Measurements from ENCODE around the gene LRRC8D. TPM values are rescaled to one million over a fixed set of nuclear protein-coding genes. Genes with fewer than 3 reads are reported as not detected.

Gene LRRC8D
- total and polyA plus RNA-seq, 2 of the 4 experiments (the other 2 are of a cell fraction): 34.1 to 35.3 TPM

DNA sequence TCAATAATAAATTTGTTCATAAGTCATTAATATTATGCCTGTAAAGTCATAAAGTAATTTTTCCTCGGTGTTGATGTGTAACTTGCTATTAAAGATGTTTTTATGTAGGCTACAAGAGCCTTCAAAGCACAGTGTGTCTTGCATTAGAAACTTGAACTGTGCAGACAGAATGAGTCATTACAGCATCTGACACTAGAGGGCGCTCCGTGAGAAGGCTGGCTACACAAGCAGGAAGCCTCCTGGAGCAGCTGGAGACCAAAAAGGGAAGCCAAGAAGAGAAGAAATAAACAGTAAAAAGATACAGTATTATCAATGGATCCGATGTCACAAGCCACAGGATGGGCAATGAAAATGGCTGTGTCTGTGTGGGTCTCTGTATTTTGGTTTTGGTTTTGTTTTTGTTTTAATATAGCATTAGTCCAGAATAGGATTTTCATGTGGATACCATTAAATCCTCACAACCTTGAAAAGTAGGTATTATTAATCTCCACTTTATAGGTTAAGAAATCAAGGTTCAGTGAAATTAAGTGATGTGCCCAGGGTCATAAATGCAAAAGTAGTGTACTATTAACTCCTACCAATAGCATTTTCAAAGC is 16.1 kb upstream of the LRRC8D start:
- no TSS peak for BruUV-seq (replicated peaks)
- POLR2A ChIA-PET (ENCODE audit: unreplicated experiment): no interaction called here
- Histone ChIP-seq H3K4me3 (ENCODE audit: insufficient read depth, low read depth, low read length) (no peak overlapping the region), H3K27ac (ENCODE audit: insufficient read depth, low read length) (no peak overlapping the region), H4K20me1 (ENCODE audit: insufficient read depth, low read length) (no peaks in the 10 kb centered on the region), H3K9me3 (ENCODE audit: control insufficient read depth, insufficient read depth, low read length) (no peaks in the 10 kb centered on the region), H3K79me1 (ENCODE audit: low read depth in 1 of 2, low read length in 2 of 2) (no peaks in the 10 kb centered on the region), H2AK9ac (replicated peaks; ENCODE audit: low read depth, low read length, poor library complexity) (no peak overlapping the region), H4K91ac (ENCODE audit: insufficient read depth, low read depth, low read length) (no peak overlapping the region), H3K36me3 (ENCODE audit: control insufficient read depth, insufficient read depth, low read length) (no peaks in the 10 kb centered on the region), H4K5ac (ENCODE audit: low read depth, low read length) (no peak overlapping the region), H3K4me2 (ENCODE audit: low read depth, low read length) (no peak overlapping the region), H3K18ac (ENCODE audit: low read depth, low read length) (no peak overlapping the region), H3K4ac (ENCODE audit: low read depth, low read length) (no peak overlapping the region), H3K56ac (ENCODE audit: extremely low read depth, insufficient read depth, low read length) (no peak overlapping the region), H3K14ac (replicated peaks; ENCODE audit: low read depth, low read length) (no peak overlapping the region), H2BK120ac (ENCODE audit: low read depth, low read length) (no peak overlapping the region), H3K4me1 (ENCODE audit: control insufficient read depth, insufficient read depth, low read length) (peaks cover 9% of the 10 kb centered on the region), H3K23ac (ENCODE audit: low read depth, low read length) (no peak overlapping the region), H2BK15ac (ENCODE audit: low read depth, low read length) (no peak overlapping the region), H3K9me1 (ENCODE audit: insufficient read depth, low read length) (peaks cover 8% of the 10 kb centered on the region; the same call in 1 of the 2 replicates), H2AFZ (replicated peaks; ENCODE audit: low read length, poor library complexity) (no peak overlapping the region), H3K9ac (ENCODE audit: low read depth, low read length) (no peak overlapping the region), H2AK5ac (ENCODE audit: low read depth, low read length) (no peak overlapping the region), H2BK5ac (ENCODE audit: low read depth, low read length, poor library complexity, severe bottlenecking) (no peak overlapping the region), H4K8ac (ENCODE audit: low read depth in 2 of 2, low read length in 2 of 2) (no peak overlapping the region), H2BK20ac (ENCODE audit: low read depth, low read length) (no peak overlapping the region), H3K27me3 (ENCODE audit: control insufficient read depth, insufficient read depth, low read length) (no peaks in the 10 kb centered on the region)
- ATAC-seq (ENCODE audit: low read depth) (peak; percentile 92), DNase-seq (peak; percentile 87)
- no CpG with 5 or more reads among the region's 4 CpGs for WGBS, 2 experiments (ENCODE audit: extremely low coverage in 2 of 2, insufficient read length in 1 of 2)
- in situ Hi-C loops (cut with MboI; ENCODE audit: low sequenced_read_pairs) (loop anchor here (5.0 kb wide), 1 partner anchor 188 kb away; no protein-coding TSS in a partner anchor), intact Hi-C loops (cut with micrococcal nuclease) (loop anchor here (1.0 to 2.0 kb wide), 2 partner anchors 38 to 183 kb away; no protein-coding TSS in a partner anchor), dilution Hi-C loops (cut with HindIII; ENCODE audit: low sequenced_read_pairs, unreplicated experiment) (no loop called here)
- CTCF ChIA-PET: interaction anchor here (0.6 to 1.7 kb wide), 12 partner anchors 14 to 324 kb away, joined by 3 to 10 read pairs (median 4); no protein-coding TSS in a partner anchor
- TF ChIP-seq MAFK (IDR thresholded peaks at IDR 0.05; ENCODE audit: low read depth, low read length): no peak
- TF ChIP-seq, protein P1, sequence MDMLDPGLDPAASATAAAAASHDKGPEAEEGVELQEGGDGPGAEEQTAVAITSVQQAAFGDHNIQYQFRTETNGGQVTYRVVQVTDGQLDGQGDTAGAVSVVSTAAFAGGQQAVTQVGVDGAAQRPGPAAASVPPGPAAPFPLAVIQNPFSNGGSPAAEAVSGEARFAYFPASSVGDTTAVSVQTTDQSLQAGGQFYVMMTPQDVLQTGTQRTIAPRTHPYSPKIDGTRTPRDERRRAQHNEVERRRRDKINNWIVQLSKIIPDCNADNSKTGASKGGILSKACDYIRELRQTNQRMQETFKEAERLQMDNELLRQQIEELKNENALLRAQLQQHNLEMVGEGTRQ (IDR thresholded peaks at IDR 0.05; ENCODE audit: low read depth, low read length): no peak
- no peak; the same call in 1 of the 2 replicates for TF ChIP-seq MAZ (IDR thresholded peaks at IDR 0.05; ENCODE audit: borderline replicate concordance, low read depth, low read length)
- TF ChIP-seq BHLHE40 (IDR thresholded peaks at IDR 0.05; ENCODE audit: low read depth, low read length): no peak
- TF ChIP-seq, protein P2, sequence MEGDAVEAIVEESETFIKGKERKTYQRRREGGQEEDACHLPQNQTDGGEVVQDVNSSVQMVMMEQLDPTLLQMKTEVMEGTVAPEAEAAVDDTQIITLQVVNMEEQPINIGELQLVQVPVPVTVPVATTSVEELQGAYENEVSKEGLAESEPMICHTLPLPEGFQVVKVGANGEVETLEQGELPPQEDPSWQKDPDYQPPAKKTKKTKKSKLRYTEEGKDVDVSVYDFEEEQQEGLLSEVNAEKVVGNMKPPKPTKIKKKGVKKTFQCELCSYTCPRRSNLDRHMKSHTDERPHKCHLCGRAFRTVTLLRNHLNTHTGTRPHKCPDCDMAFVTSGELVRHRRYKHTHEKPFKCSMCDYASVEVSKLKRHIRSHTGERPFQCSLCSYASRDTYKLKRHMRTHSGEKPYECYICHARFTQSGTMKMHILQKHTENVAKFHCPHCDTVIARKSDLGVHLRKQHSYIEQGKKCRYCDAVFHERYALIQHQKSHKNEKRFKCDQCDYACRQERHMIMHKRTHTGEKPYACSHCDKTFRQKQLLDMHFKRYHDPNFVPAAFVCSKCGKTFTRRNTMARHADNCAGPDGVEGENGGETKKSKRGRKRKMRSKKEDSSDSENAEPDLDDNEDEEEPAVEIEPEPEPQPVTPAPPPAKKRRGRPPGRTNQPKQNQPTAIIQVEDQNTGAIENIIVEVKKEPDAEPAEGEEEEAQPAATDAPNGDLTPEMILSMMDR (conservative IDR thresholded peaks at IDR 0.05; ENCODE audit: low read depth, low read length): peak; percentile 96
- TF ChIP-seq, protein P3, sequence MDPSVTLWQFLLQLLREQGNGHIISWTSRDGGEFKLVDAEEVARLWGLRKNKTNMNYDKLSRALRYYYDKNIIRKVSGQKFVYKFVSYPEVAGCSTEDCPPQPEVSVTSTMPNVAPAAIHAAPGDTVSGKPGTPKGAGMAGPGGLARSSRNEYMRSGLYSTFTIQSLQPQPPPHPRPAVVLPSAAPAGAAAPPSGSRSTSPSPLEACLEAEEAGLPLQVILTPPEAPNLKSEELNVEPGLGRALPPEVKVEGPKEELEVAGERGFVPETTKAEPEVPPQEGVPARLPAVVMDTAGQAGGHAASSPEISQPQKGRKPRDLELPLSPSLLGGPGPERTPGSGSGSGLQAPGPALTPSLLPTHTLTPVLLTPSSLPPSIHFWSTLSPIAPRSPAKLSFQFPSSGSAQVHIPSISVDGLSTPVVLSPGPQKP (IDR thresholded peaks at IDR 0.05; ENCODE audit: borderline replicate concordance, low read depth, low read length): no peak
- no peak for TF ChIP-seq RCOR1 (IDR thresholded peaks at IDR 0.05; ENCODE audit: insufficient replicate concordance, low read length)
- peak; percentile 97 for TF ChIP-seq RAD21 (IDR thresholded peaks at IDR 0.05; ENCODE audit: low read length)
- TF ChIP-seq RFX5 (IDR thresholded peaks at IDR 0.05; ENCODE audit: low read depth, low read length): no peak
- no peak for TF ChIP-seq MXI1 (IDR thresholded peaks at IDR 0.05; ENCODE audit: borderline replicate concordance, low read depth, low read length)
- peak; percentile 95 for TF ChIP-seq SMC3 (IDR thresholded peaks at IDR 0.05; ENCODE audit: low read depth, low read length)
- TF ChIP-seq FOS (IDR thresholded peaks at IDR 0.05; ENCODE audit: low read depth, low read length): peak; percentile 29; the same call in 1 of the 2 replicates
- TF ChIP-seq POLR2A (IDR thresholded peaks at IDR 0.05; ENCODE audit: low read depth, low read length): 0 out of 2 replicates have a peak, but pooled peaks have one; percentile 36
- no peak for TF ChIP-seq CEBPB (IDR thresholded peaks at IDR 0.05; ENCODE audit: low read depth, low read length)
- TF ChIP-seq CHD1 (IDR thresholded peaks at IDR 0.05; ENCODE audit: low read depth, low read length): peak; percentile 57; the same call in 1 of the 2 replicates
